Esophagus squamous epithelium (tissue), 4 donors: ENCODE data around the gene OR7A5.
"Not testable (repeated sequence)": the region's sequence is repeated elsewhere in the genome, so short reads cannot be mapped to it uniquely, and the experiment has no call there.

ENCODE experiments used
- CTCF ChIP-seq, 6 experiments: fragments of 450-650 bp in 4 of 6; fragments of 200-600 bp in 2 of 6; sonication (generic) in 2 of 6; IDR thresholded peaks; one replicate each; pipeline ENCODE4 v1.5.1; 2016 to 2019; ENCODE audit warnings: antibody characterized with exemption in 6 of 6, mild to moderate bottlenecking in 4 of 6, moderate library complexity in 4 of 6
- POLR2A ChIP-seq, 4 donors: fragments of 450-650 bp; IDR thresholded peaks; one replicate each; pipeline ENCODE4 v1.6.1; 2017; ENCODE audit warnings: antibody characterized with exemption in 4 of 4, mild to moderate bottlenecking in 4 of 4, moderate library complexity in 3 of 4

- not testable (repeated sequence) for TF ChIP-seq CTCF, POLR2A (IDR thresholded peaks at IDR 0.05)
These were observed 50.3 kb downstream of the OR7A5 start for GRCh38 chr19:14784730-14785101.
